Left colon (tissue), 2 donors: ENCODE results near the gene CLIC2. TPM values are rescaled to one million over a fixed set of nuclear protein-coding genes. Genes with fewer than 3 reads are reported as not detected.
A peak's percentile ranks its signal among the peaks of the same experiment; 100 is the strongest.
"Not testable (repeated sequence)": the region's sequence is repeated elsewhere in the genome, so short reads cannot be mapped to it uniquely, and the experiment has no call there.

Source experiments
- ATAC-seq: fragments of 200-7000 bp; cut with Tn5 transposase; one replicate; pipeline ENCODE4 v1.9.1; 2020; ENCODE audit warnings: mild to moderate bottlenecking, moderate library complexity
- DNase-seq, 2 donors: peaks; one replicate each; pipeline ENCODE4 v3.0.0-alpha.2; 2020
- intact Hi-C, 2 donors: fragments of 100-400 bp; cut with DNase I in 1 of 2; cut with micrococcal nuclease in 1 of 2; formaldehyde crosslinking; loops; one replicate each; pipeline versions ENCODE4 v1.11.2 to v1.14.0; 2022; cut with DNase I, micrococcal nuclease
- long read RNA-seq: library from polyadenylated mRNA; unstranded; transcript quantifications from one replicate; pipeline ENCODE4 v2.0.0, GENCODE V29; 2021
- total RNA-seq, 2 donors: library from RNA; stranded (reverse); fragmentation: NEBNext Ultra II Directional; extraction: Animal tissue kit (Norgen Biotek cat#: 25700); gene quantifications; one replicate each; pipeline ENCODE4 v1.2.1, GENCODE V29; 2021
- donor health status: DM: no; HTN: no; CAD: no.
- donor health status: DM: yes; HTN: yes; CAD: no.

Gene CLIC2
- 1 to 10 TPM; 3.5 to 6.7 TPM for total RNA-seq
- long read RNA-seq, partial matches to known transcripts, result 0 of 5 reads
- long read RNA-seq, other reads (novel, unspliced or antisense), result 1 of 5 reads

DNA sequence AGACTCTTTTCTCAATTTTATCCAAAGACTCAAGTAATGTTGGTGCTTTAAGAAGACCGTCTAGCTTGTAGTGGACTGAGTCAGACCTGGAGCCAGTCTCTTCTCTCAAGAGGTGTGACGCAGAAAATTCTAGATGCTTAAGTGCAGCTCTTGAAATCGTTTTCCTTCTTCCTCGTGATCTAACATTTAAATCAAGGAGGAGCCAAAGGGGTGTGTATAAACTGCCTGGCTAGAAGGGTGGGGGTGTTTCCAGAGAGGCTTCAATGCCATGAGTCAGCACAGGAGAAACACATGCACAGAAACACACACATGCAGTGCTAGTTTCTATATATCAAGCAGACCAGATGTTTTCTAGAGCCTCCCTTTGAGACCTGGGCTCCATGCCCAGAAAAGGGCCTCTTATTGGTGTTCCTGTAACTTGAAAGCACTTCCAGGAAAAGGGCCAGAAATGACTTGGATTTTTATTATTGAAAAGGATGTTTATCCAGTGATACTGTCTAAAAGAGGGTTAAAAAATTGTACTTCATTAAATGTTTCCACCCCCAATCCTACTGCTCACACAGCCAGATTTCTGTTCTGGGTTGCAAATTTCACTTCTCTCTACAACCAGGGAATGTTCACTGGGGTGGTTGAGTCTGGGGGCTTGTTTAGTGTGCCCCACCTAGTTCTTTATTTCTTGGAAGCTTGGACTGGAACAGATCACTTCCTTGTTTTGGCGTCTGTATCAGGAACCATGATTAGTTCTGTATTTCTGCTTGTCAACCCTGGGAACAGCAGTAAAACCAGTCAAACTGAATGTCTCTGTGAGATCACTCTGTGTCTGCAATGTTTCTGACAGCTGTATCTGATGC lies at the start of gene CLIC2:
Gene CLIC2, minus strand, starts transcription at position 129 of the 851 bp plus-strand sequence. CDS start 187 bp downstream, outside the sequence.
- DNase-seq (peak; percentile 19 to 33), ATAC-seq (peak; percentile 56)
- intact Hi-C loops, result no loop called here

- DNase-seq, result not testable (repeated sequence)
- ATAC-seq, result peak; percentile 68
Measured at GRCh38 chrX:155382529-155382967, 48.1 kb upstream of the CLIC2 start.

GRCh38 chrX:155381843-155382528 lies 47.6 kb upstream of the CLIC2 start, which contains the start of gene F8A2:
F8A2 (plus strand) TSS chrX:155382095; CDS start chrX:155382115, 20 bp downstream.
- intact Hi-C loops, DNase-seq: not testable (repeated sequence)
- peak; percentile 89 for ATAC-seq

More at GRCh38 chrX:155382529-155382967, 48.1 kb upstream of the CLIC2 start:
- intact Hi-C loops, result not testable (repeated sequence)

- ATAC-seq, intact Hi-C loops, DNase-seq: not testable (repeated sequence)
Measured at GRCh38 chrX:155379802-155380201, 45.4 kb upstream of the CLIC2 start.

DNA sequence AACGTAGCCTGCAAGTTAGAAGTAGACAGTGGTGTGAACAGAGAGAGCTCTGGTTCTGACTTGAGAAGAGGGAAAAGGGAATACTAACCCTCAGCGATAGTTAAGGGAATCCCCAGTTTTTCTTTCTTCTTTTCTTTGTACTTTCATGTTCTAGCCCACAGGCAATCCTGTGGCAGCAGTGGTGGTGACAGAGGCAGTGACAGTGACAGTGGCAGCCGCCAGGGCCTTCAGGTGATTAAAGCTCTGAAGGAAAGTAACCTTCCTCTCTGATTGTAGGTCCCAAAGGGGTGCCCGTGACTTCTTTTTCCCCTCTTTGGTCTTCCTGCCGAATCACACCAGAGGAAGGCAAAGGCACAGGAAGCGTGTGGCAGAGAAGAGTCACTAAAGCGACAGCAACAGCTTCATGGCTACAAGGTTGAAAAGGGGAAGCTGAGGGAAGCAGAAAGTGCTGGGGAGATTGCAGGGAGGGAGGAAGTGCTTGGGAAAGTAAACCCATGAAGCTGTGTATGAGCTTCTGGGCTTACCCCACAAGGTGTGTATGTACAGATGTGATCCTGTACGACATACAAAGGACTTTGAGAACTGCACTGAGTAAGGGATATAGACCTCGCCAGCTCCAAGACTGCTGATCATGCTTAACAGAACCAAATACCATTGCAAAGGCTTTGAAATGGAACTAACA lies 39.5 kb upstream of the CLIC2 start:
- ATAC-seq, intact Hi-C loops: not testable (repeated sequence)

DNA sequence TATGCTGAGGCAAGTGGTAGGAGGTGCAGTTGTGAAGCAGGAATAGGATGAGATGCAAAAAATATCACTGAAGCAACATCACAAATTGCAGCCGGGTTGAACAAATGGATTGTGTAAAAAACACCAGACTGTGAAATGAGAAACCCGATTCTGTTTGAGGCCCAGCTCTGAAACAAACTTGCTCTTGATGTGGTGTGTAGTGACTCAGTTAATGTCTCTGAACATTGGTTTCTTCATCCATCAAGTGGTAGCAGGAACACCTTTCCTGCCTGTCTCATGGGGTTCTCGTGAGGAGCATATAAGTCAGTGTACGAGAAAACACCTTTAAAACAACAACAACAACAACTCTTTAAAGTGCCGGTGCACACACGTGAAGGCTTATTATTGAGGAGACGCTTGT lies 29.3 kb upstream of the CLIC2 start:
- ATAC-seq, DNase-seq, intact Hi-C loops: not testable (repeated sequence)

More for the DNA sequence above, 39.5 kb upstream of the CLIC2 start:
- DNase-seq, result not testable (repeated sequence)

- ATAC-seq, intact Hi-C loops, DNase-seq: not testable (repeated sequence)
Measured at GRCh38 chrX:155349448-155349847, 15.0 kb upstream of the CLIC2 start.

DNA sequence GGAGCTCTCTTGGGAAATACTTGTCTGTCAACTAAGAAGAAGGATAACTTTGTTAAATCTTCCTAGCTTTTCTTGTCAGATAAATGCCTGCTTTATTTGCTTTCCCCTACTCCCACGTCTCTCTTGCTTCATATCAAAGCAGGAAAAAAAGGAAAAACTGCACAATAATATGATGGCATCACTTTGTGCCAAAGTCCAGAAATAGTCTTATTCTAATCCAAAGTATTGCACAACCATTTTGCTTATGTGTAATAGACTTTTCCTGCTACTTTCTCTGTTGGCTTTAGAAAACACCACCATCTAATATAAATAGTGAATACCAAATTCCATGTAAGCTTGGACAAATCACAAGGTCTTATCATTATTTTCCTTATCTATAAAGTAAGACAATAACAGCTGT lies 11.3 kb upstream of the CLIC2 start:
- intact Hi-C loops, ATAC-seq, DNase-seq: not testable (repeated sequence)

GRCh38 chrX:155335337-155335712 lies 911 bp upstream of the CLIC2 start:
- ATAC-seq, intact Hi-C loops: not testable (repeated sequence)

DNA sequence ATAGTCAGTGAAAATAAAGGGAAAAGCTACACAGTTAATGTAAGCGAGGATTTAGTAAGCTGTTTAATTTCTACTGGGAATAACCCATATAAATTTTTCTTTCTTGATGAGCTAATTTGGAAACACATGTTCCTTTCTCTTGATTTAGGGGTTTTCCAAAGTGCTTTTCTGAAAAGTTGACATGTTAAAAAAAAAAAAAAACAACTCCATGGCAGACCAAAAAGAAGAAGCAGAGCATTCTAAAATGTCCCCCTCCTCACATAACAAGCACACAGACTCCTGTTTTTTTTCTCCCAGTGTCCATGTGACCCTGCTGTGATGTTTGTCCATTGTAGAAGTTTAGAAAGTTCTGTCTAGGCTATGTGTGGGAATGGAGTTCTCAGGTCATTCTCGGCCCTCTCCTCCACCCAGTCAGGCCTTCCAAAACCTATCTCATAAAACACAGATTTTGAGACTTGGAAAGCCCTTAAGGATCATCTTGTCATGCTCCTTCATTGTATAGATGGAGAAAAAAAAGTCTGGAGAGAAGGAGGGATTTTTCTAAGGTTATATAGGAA lies 792 bp downstream of the CLIC2 start:
- ATAC-seq, result no peak
- DNase-seq, result no peak
- intact Hi-C loops, result no loop called here

More at GRCh38 chrX:155335337-155335712, 911 bp upstream of the CLIC2 start:
- DNase-seq, result not testable (repeated sequence)

GRCh38 chrX:155330992-155331391 lies 3.4 kb downstream of the CLIC2 start:
- no peak for ATAC-seq
- DNase-seq, result no peak
- intact Hi-C loops, result no loop called here

DNA sequence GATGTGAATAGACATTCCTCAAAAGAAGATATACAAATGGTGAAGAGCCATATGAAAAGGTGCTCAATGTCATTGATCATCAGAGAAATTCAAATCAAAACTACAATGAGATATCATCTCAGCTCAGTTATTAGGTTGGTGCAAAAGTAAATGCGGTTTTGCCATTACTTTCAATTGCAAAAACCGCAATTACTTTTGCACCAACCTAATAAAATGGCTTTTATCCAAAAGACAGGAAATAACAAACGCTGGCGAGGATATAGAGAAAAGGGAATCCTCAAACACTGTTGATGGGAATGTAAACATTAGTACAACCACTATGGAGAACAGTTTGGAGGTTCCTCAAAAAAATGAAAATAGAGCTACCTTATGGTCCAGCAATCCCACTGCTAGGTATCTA lies 5.1 kb downstream of the CLIC2 start:
- intact Hi-C loops, result no loop called here
- ATAC-seq (no peak), DNase-seq (no peak)

GRCh38 chrX:155326610-155327009 lies 7.8 kb downstream of the CLIC2 start:
- DNase-seq, result no peak
- intact Hi-C loops, result no loop called here
- ATAC-seq, result no peak

GRCh38 chrX:155314260-155314659 lies 20.2 kb downstream of the CLIC2 start:
- DNase-seq, result no peak
- intact Hi-C loops, result no loop called here
- ATAC-seq, result no peak

DNA sequence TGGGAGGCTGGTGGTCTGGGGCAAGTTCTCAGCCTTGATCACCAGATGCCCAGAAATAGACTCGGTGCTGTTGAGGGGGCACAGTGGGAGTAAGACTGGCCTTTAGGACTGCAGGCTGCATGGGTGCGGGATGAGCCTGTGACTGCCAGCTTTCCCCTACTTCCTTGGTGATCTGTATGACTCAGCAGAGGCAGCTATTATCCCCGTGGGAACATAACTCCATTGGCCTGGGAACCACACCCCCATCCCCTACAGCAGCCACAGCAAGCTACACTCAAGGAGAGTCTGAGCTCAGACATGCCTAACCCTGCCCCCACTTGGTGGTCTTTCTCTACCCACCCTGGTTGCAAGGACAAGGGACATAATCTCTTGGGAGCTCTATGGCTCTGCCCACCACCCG lies 20.6 kb downstream of the CLIC2 start:
- intact Hi-C loops, result no loop called here
- ATAC-seq (no peak), DNase-seq (no peak)

DNA sequence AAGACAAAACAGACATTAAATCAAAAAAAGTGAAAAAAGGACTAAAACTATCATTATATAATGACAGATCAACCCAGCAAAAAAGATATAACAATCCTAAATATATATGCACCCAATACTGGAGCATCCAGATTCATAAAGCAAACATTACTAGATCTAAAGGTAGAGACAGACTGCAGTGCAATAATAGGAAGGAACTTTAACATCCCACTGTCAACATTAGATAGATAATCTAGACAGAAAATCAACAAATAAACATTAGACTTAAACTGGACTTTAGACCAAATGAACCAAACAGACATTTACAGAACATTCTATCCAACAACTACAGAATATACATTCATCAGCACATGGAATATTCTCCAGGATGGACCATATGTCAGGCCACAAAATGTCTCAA lies 40.6 kb downstream of the CLIC2 start:
- DNase-seq (no peak), ATAC-seq (no peak)
- intact Hi-C loops, result no loop called here

DNA sequence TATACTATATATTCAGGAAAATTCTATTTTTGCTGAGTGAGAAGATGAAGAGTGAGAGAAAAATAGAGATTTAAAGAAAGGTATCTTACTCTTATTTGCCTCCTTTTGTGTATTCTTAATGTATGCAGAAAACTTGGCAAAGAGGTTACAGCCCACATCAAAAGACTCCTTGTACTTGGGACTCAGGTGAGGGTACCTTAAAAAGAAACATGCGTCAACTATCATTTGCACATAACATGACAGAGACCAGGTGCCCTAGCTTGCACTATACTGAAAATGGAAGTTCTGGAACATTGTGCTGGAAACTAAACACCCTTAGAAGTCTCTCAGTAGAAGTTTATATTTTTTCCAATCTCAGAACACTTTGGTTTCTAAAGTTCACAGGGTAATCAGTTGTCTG lies 54.5 kb downstream of the CLIC2 start:
- intact Hi-C loops, result no loop called here
- no peak for DNase-seq
- no peak for ATAC-seq

DNA sequence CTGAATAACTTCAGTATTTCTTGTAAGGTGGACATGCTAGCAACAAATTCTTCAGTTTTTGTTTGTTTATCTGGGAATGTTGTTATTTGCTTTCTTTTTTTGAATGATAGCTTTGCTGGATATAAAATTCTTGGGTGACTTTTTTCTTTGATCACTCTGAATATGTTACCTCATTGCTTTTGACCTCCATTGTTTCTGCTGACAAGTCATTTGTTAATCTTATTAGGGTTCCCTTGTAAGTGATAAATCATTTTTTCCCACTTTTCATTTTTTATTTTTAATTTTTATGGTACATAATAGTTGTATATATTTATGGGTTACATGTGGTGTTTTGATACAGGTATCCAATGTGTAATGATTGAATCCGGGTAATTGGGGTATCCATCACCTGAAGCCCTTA lies 63.4 kb downstream of the CLIC2 start:
- intact Hi-C loops, result no loop called here
- ATAC-seq (no peak), DNase-seq (no peak)

- intact Hi-C loops, ATAC-seq, DNase-seq: not testable (repeated sequence)
Measured at GRCh38 chrX:155267995-155268394, 66.4 kb downstream of the CLIC2 start.
